ENCODE results near the gene SLC16A2.

DNA sequence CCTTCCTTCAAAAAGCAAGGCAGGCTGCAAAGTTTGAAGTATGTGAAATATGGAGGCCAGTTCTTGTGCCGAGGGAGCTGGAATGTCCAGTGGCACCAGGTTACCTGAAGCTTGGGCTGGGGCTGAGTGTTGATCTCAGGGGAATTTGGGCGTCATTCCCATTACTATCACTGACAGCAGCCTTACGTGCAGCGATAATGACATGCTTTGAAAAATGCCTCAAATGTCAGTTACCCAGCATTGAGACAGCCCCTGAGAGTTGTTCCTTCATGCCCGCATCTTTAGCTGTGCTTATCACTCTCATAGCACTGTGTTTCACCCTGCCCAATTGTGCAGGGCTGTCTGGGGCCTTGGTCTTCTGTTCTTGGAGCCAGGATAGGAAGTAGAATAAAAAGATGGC lies 27.4 kb downstream of the SLC16A2 start:
- TF ChIP-seq, protein P1, sequence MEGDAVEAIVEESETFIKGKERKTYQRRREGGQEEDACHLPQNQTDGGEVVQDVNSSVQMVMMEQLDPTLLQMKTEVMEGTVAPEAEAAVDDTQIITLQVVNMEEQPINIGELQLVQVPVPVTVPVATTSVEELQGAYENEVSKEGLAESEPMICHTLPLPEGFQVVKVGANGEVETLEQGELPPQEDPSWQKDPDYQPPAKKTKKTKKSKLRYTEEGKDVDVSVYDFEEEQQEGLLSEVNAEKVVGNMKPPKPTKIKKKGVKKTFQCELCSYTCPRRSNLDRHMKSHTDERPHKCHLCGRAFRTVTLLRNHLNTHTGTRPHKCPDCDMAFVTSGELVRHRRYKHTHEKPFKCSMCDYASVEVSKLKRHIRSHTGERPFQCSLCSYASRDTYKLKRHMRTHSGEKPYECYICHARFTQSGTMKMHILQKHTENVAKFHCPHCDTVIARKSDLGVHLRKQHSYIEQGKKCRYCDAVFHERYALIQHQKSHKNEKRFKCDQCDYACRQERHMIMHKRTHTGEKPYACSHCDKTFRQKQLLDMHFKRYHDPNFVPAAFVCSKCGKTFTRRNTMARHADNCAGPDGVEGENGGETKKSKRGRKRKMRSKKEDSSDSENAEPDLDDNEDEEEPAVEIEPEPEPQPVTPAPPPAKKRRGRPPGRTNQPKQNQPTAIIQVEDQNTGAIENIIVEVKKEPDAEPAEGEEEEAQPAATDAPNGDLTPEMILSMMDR (IDR thresholded peaks at IDR 0.05 in 4 of 5, conservative IDR thresholded peaks at IDR 0.05 in 1 of 5) = no peak
- TF ChIP-seq POLR2A (IDR thresholded peaks at IDR 0.05) = no peak

Data from gastrocnemius medialis (tissue), 4 donors.